Measurements from ENCODE around the gene HMGCS2. TPM values are rescaled to one million over a fixed set of nuclear protein-coding genes. Genes with fewer than 3 reads are reported as not detected.

The HMGCS2 gene
- total and polyA plus RNA-seq, 9 of the 15 experiments (the other 6 are each of a cell fraction or from before 2014, with no cell fraction given) = 0.13 TPM; not detected in 8

DNA sequence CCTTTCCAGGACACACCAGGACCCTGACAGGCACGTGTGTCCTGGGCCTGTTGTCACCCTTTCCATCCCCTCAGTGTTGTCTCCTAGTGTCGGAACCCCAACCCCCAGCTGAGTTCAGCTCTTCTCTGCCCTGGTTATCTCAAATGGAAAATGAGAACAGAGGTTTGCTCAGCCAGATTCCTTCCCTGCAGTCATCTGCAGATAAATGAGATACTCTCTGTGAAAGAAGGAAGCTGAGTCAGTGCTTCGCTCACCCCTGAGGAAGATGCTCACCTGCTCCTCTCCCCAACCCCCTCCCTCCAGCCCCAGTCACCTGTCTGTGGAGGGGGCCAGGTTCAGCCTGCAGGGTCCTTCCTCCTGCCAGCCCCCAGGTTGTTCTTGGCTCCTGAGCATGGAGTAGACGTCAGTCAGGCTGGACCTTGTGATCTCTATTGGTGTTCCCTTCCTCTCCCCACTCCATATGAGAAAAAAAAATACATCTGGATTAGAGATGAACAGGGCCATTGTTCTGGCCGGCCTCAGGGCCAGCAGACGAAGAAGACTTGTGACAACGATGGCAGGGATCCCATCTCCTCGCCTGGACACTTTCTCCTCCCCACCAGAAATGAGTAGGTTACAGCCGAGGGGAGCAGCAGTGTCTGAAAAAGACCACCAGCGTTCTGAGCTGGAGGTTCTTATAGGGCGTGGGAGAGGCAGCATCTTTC lies 36.1 kb downstream of the HMGCS2 start (continued):
- no peak for TF ChIP-seq EWSR1 (IDR thresholded peaks at IDR 0.05; ENCODE audit: borderline replicate concordance, low read depth, partially characterized antibody)
- TF ChIP-seq NONO (IDR thresholded peaks at IDR 0.05; ENCODE audit: low read depth in 2 of 2, low read length in 1 of 2) = no peak
- TF ChIP-seq ZKSCAN1 (IDR thresholded peaks at IDR 0.05; ENCODE audit: low read depth, low read length) = no peak
- no peak for TF ChIP-seq BHLHE40 (IDR thresholded peaks at IDR 0.05; ENCODE audit: low read length)
- TF ChIP-seq ZNF696 (CRISPR knock-in tag; conservative IDR thresholded peaks at IDR 0.05) = no peak
- TF ChIP-seq ZNF121 (CRISPR knock-in tag; conservative IDR thresholded peaks at IDR 0.05) = no peak
- TF ChIP-seq ZFP36 (IDR thresholded peaks at IDR 0.05; ENCODE audit: low read depth, low read length, partially characterized antibody) = no peak
- peak; percentile 38 to 48; a peak in 2 of 4 replicates for TF ChIP-seq KDM1A (IDR thresholded peaks at IDR 0.05)
- TF ChIP-seq, protein P1, sequence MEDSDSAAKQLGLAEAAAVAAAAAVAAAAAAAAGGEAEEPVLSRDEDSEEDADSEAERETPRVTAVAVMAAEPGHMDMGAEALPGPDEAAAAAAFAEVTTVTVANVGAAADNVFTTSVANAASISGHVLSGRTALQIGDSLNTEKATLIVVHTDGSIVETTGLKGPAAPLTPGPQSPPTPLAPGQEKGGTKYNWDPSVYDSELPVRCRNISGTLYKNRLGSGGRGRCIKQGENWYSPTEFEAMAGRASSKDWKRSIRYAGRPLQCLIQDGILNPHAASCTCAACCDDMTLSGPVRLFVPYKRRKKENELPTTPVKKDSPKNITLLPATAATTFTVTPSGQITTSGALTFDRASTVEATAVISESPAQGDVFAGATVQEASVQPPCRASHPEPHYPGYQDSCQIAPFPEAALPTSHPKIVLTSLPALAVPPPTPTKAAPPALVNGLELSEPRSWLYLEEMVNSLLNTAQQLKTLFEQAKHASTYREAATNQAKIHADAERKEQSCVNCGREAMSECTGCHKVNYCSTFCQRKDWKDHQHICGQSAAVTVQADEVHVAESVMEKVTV (CRISPR knock-in tag; IDR thresholded peaks at IDR 0.05) = no peak
- no peak for TF ChIP-seq MTF1 (CRISPR knock-in tag; IDR thresholded peaks at IDR 0.05; ENCODE audit: borderline replicate concordance)
- TF ChIP-seq, protein P2, sequence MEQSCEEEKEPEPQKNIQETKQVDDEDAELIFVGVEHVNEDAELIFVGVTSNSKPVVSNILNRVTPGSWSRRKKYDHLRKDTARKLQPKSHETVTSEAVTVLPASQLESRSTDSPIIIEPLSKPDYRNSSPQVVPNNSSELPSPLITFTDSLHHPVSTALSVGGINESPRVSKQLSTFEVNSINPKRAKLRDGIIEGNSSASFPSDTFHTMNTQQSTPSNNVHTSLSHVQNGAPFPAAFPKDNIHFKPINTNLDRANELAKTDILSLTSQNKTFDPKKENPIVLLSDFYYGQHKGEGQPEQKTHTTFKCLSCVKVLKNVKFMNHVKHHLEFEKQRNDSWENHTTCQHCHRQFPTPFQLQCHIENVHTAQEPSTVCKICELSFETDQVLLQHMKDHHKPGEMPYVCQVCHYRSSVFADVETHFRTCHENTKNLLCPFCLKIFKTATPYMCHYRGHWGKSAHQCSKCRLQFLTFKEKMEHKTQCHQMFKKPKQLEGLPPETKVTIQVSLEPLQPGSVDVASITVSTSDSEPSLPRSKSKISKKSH (CRISPR knock-in tag; IDR thresholded peaks at IDR 0.05) = no peak
- TF ChIP-seq, protein P3, sequence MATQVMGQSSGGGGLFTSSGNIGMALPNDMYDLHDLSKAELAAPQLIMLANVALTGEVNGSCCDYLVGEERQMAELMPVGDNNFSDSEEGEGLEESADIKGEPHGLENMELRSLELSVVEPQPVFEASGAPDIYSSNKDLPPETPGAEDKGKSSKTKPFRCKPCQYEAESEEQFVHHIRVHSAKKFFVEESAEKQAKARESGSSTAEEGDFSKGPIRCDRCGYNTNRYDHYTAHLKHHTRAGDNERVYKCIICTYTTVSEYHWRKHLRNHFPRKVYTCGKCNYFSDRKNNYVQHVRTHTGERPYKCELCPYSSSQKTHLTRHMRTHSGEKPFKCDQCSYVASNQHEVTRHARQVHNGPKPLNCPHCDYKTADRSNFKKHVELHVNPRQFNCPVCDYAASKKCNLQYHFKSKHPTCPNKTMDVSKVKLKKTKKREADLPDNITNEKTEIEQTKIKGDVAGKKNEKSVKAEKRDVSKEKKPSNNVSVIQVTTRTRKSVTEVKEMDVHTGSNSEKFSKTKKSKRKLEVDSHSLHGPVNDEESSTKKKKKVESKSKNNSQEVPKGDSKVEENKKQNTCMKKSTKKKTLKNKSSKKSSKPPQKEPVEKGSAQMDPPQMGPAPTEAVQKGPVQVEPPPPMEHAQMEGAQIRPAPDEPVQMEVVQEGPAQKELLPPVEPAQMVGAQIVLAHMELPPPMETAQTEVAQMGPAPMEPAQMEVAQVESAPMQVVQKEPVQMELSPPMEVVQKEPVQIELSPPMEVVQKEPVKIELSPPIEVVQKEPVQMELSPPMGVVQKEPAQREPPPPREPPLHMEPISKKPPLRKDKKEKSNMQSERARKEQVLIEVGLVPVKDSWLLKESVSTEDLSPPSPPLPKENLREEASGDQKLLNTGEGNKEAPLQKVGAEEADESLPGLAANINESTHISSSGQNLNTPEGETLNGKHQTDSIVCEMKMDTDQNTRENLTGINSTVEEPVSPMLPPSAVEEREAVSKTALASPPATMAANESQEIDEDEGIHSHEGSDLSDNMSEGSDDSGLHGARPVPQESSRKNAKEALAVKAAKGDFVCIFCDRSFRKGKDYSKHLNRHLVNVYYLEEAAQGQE (IDR thresholded peaks at IDR 0.05; ENCODE audit: borderline replicate concordance) = no peak
- TF ChIP-seq, protein P3 (CRISPR knock-in tag; IDR thresholded peaks at IDR 0.05; ENCODE audit: low read depth) = no peak
- TF ChIP-seq POLR3A (IDR thresholded peaks at IDR 0.05; ENCODE audit: borderline replicate concordance, extremely low read depth, insufficient read depth, insufficient read length) = no peak
- TF ChIP-seq ZNF274 (IDR thresholded peaks at IDR 0.05; ENCODE audit: borderline replicate concordance, low read depth, low read length) = no peak
- TF ChIP-seq RCOR1 (IDR thresholded peaks at IDR 0.05; ENCODE audit: borderline replicate concordance in 1 of 2, low read depth in 2 of 2, low read length in 2 of 2) = 0 out of 4 replicates have a peak, but pooled peaks of 1 of the 2 experiments have one; percentile 55

Measured in K562 (cell line).